GM19395 (cell line): ENCODE measurements around the gene CDH2.

Source experiments
- ATAC-seq: cut with Tn5 transposase; IDR thresholded peaks from one replicate; pipeline ENCODE4 v1.9.1; 2021; ENCODE audit warnings: mild to moderate bottlenecking, moderate library complexity; ENCODE audit not compliant: unreplicated experiment

The CDH2 gene

DNA sequence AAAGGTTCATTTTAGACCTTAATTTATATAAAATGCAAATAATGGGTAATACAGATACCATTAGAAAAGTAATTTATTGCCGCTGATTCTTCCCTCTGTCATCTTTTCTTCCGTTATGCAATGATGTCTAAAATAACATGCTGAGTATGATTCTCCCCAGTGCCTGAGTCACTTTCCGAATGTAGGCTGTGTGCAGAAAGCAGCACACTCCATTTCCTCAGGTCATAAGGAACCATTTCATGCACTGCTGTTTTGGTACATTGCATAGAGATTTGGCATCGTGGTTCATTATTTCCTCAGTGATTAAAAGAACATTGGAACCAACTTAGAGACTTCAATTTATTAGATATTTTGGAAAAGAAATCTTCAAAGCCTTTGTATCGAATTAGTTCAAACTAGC lies 173.5 kb downstream of the CDH2 start:
- ATAC-seq: no peak

DNA sequence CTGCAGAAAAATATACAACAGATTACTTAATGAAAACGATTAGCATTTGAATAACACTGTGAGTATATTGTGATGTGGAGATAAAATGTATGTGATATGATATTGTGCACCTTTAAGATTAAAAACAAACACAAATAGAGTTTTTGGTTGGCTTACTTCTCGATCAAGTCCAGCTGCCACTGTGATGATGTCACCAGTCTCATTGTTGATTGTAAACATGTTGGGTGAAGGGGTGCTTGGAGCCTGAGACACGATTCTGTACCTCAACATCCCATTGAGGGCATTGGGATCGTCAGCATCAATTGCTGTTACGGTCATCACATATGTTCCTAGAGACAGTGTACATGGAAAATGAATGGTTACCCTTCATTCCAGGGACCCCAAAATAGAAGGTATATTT lies 174.1 kb downstream of the CDH2 start:
- ATAC-seq: no peak

GRCh38 chr18:27996801-27997272 lies 180.1 kb downstream of the CDH2 start:
- ATAC-seq: no peak

DNA sequence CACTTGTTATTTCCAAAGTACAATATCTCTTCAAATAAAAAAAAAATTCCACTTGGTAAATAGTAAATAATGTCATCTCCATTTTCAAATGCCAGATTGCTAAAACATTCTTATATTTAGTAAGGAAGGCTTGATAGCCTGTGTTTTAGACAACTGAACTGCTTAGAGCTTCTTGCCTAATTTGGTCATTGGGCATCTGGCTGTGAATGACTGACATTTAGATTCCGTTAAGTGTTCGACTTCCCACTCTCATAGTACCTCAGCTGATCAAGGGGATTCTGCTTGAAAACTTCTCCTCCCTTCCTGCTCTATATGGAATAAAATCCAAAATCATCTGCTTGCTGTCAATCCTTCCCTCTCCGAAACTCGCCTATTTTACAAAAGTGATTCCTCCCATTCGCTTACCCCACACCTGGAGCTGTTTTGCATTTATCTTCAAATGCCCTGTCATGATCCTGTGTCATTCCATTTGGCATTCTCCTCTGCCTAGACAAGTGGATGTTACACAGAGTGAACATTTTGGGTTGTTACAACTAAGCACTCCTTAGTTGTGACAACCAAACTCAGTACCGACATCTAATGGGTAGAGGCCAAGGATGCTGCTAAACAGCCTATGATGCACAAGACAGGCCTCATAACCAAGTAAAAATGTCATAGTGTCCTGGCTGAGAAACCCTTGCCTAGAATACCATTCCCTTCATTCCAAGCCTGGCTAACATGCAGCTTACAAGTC lies 181.0 kb downstream of the CDH2 start:
- no peak for ATAC-seq

- no peak for ATAC-seq
Observed at GRCh38 chr18:27994571-27994970, 182.4 kb downstream of the CDH2 start.

- no peak for ATAC-seq
Observed at GRCh38 chr18:27991391-27991790, 185.5 kb downstream of the CDH2 start.

DNA sequence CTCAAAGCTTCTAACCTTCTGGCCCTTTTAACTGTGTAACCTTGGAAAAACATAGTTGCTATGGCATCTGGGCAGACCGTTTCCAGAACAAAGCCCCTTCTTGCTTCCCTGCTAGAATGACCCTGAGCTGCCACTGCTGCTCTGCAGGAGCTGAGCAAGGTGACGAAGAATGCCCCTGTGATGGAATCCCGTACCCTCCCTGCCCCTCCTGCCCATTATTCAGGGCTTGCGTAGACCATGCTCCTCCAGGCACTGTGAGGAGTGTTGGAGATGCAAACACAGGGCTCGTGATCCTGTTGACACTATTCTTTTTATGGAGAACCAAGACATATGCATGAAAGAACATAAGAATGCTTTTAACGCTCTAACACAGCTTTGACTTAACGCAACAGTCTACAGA lies 191.1 kb downstream of the CDH2 start:
- no peak for ATAC-seq

GRCh38 chr18:27983780-27984179 lies 193.2 kb downstream of the CDH2 start:
- no peak for ATAC-seq

DNA sequence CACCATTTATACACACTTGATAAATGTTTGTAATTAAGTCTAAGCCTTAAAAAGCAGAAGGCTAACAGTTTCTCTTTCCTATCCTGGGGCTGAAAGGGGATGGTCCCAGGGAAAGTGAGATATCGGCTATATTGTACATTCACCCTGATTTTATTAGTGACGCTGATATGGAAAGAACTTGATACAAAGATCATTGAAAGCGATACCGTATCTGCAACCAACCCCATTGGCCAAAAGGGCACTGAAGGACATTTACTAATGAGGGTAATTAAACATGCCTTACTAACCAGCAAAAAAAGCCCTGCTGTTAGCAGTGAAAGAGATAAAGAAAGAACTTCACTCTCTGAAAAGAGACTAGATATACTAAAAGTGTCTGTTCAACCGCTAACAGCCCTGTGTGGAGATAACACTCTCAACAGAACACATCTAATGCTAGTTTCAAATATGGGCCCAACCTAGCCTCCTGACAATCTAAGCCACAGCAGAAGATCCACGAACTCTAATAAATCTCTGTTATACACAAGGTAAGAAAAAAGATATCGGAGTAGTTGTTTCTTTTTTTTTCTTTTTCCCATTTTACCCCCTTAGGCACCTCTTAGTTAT lies 200.0 kb downstream of the CDH2 start:
- ATAC-seq: no peak

DNA sequence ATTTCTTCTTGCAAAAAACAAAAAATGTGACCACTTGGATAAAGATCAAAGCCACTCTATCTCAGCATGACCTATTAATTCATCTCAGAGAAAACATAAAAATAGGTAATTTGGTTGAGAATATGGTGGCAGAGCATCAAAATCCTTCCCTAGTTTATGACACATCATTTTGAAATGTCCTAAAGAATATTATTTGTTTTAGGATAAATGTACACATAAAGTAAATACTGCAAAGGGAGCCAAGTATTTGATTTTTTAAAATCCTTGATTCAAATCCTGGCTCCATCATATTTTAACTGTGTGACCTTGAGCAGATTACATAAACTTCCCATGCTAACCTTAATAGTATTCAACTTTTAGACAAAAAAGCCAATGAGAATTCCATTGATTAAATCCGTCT lies 206.6 kb downstream of the CDH2 start:
- no peak for ATAC-seq

DNA sequence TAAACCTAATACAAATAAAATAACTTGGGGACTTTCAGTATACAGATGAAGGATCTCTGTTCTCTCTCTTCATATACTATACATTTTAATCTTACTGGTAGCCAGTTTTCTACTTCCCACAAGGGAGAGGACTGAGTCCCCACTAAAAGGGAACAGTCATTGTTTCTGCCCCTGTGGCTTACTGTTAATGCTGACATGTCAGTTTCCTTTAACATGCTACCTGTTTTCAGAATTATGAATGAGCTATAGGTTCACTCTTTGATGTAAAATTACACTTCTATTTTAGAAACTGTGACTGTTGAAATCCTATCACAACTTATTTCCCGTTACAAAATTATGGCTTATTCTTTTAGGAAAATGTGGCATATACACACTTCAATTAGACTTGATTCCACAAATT lies 207.7 kb downstream of the CDH2 start:
- ATAC-seq: no peak

DNA sequence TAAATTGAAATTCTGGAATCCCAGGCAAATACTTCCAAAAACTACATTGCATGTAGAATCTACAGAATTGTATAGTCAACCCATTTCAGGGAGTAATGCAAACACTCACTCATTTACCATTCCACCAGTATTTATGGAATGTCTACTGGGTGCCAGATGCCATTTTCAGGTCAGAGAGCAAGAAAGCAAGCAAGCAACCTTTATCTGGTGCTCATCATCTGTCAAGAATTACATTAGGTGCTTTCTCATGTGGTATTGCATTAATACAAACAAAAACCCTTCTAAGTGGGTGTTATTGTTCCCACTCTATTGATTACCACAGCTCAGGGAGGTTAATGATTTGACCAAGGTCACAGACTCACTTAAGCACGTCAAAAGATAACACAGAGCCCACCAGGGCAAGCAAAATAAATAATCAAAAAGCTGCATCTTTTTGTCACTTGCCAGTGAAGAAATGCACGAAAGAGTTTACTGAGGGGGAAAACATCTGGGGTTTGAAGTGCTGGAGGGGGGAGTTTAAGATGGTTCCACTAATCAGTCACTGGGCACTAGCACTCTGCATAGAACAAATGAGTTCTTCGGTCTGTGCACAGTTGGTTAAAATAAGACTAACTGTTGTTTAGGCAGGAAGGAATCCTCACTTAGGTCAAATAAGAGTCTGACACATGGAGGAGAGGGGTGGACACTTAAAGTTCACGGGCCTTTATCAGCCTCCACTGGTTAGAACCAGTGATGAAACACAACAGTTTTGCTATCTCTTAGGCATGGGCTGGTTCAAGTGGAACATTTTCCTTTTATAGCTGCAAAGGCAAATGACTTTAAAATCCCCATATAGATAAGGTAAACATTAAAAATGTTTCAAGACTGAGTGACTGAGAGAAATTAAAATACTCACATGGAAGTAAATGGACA lies 208.8 kb downstream of the CDH2 start:
- ATAC-seq: no peak

- ATAC-seq: no peak
Observed at GRCh38 chr18:27966881-27967280, 210.0 kb downstream of the CDH2 start.

DNA sequence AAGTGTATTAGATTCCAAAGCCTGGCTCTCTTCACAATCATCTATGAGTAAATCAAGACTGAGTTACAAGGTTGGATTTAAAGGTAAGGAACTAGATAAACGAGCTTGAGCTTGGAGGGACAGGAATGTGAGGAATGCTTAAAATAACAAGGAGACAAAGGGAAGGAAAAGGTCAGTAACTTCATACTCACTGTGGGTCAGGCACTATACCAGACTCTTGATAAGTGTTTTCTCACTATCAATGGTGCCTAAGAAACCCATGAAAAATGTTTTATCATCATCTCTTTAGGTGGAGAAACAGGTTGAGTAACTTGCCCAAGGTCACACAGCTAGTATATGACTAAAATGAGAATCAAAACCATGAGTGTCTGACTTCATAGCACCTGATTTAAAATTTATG lies 212.1 kb downstream of the CDH2 start:
- no peak for ATAC-seq

- no peak for ATAC-seq
Observed at GRCh38 chr18:27959101-27959500, 217.8 kb downstream of the CDH2 start.

GRCh38 chr18:27956001-27956640 lies 220.8 kb downstream of the CDH2 start:
- no peak for ATAC-seq

GRCh38 chr18:27954226-27954625 lies 222.7 kb downstream of the CDH2 start:
- ATAC-seq: no peak

DNA sequence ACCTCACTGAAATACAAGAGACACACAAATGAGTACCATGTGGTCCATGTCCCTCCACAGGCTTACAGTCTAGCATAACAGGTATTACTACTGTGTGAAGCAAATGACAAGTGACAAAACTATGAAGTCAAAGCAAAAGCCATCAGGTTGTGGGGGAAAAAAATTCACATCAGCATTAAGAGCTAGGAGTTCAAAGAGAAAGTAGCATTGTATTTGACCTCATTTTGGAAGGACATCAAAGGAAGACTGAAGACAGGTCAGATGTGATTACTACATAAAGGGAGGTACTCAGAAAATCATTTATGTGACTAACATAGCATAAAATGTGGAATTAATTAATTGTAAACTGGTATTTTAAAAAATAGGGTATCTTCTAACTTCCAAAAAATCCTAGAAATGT lies 224.2 kb downstream of the CDH2 start:
- no peak for ATAC-seq

DNA sequence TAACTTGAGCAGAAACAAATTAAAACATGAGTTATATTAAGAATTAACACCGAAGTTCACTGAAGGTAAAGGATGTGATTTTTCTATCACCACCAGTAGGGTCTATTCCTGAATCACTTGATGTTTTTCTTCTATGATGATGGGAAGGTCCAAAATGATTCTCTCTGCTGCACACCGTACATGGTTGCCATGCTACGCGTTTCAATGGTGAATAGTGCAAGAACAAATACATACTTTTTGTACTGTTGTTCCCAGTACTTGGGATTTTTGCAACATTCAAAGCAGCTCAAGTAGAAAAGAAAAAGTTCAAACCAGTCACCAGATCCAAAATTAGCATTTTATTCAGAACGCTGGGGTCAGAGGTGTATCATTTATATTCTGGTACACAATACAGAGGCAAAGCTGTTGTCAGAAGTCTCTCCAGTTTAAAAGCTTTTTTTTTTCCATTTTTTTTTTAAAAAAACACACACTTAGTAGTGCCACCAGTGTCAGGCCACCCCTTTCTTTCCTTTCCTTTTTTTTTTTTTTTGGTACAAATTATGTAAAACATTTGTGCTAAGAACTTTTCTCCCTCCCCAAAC lies 226.2 kb downstream of the CDH2 start:
- no peak for ATAC-seq

DNA sequence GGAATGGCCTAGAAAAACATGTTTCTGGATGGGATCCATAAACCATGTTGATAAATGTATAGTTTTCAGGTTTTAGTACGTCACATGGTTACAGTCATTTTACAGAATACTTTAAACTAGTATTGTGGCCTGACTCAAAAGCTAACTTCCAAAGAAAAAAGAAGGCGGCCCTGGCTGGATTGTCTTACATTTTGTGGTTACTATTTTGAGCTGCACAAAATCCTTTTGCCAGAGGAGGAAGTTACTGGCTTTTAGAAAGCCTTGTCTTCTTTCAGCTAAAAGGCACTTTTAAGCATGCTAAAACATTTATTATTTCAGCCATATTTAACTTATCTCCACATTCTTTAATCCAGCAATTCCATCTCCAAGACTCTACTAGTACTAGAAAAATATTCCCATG lies 227.9 kb downstream of the CDH2 start:
- ATAC-seq: no peak

DNA sequence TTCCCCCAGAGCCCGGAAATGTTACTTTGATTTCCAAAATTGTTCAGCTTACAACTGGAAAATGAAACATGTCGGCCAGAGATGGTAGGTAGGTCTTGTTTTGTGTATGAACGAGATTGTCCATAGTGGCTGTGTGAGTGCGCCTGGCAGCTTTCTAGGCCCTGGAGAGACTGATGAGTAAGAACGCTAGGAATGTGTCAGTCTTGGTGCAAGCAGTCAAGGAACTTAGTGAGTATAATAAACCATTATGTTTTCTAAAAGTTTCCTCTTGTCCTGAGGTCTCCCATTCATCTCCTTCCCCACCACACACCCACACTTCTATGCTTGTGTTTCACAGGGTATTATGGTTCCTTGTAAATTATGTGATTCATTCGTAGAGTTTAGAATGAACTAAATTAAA lies 234.2 kb downstream of the CDH2 start:
- no peak for ATAC-seq
